Measurements from ENCODE around the gene CABP1.
"Not testable (repeated sequence)": the region's sequence is repeated elsewhere in the genome, so short reads cannot be mapped to it uniquely, and the experiment has no call there.

CABP1 gene

GRCh38 chr12:120663741-120664140, 23.3 kb downstream of the CABP1 start:
- Histone ChIP-seq H2AFZ (ENCODE audit: low read depth, low read length) (no peak overlapping the region), H3K4me3 (ENCODE audit: low read length) (no peak overlapping the region), H3K9me3 (ENCODE audit: low read length) (no peaks in the 10 kb centered on the region)

GRCh38 chr12:120666571-120667390, 26.4 kb downstream of the CABP1 start:
- Histone ChIP-seq H3K4me3 (ENCODE audit: low read length) (no peak overlapping the region), H3K36me3 (ENCODE audit: insufficient read depth, low read length) (no peaks in the 10 kb centered on the region), H2AFZ (ENCODE audit: low read depth, low read length) (no peak overlapping the region), H3K27me3 (ENCODE audit: insufficient read depth, low read length) (no peaks in the 10 kb centered on the region), H3K4me1 (ENCODE audit: insufficient read depth, low read length) (peaks cover 15% of the 10 kb centered on the region), H3K9me3 (ENCODE audit: low read length) (no peaks in the 10 kb centered on the region)

More at GRCh38 chr12:120663741-120664140, 23.3 kb downstream of the CABP1 start:
- Histone ChIP-seq H3K4me1 (ENCODE audit: insufficient read depth, low read length) (peaks cover 5% of the 10 kb centered on the region), H3K36me3 (ENCODE audit: insufficient read depth, low read length) (no peaks in the 10 kb centered on the region), H3K27me3 (ENCODE audit: insufficient read depth, low read length) (no peaks in the 10 kb centered on the region)

- no peaks in the 10 kb centered on the region for H3K27me3 ChIP-seq (ENCODE audit: insufficient read depth, low read length)
- H3K4me1 ChIP-seq (ENCODE audit: insufficient read depth, low read length) = peaks cover 15% of the 10 kb centered on the region
- H3K9me3 ChIP-seq (ENCODE audit: low read length) = no peaks in the 10 kb centered on the region
- H3K4me3 ChIP-seq (ENCODE audit: low read length) = no peak overlapping the region
- no peaks in the 10 kb centered on the region for H3K36me3 ChIP-seq (ENCODE audit: insufficient read depth, low read length)
- no peak overlapping the region for H2AFZ ChIP-seq (ENCODE audit: low read depth, low read length)
Observed at GRCh38 chr12:120668091-120668867, 27.9 kb downstream of the CABP1 start.

GRCh38 chr12:120668868-120669840, 28.7 kb downstream of the CABP1 start:
- Histone ChIP-seq H3K4me3 (ENCODE audit: low read length) (no peak overlapping the region), H3K36me3 (ENCODE audit: insufficient read depth, low read length) (no peaks in the 10 kb centered on the region), H3K9me3 (ENCODE audit: low read length) (no peaks in the 10 kb centered on the region), H3K27me3 (ENCODE audit: insufficient read depth, low read length) (no peaks in the 10 kb centered on the region), H2AFZ (ENCODE audit: low read depth, low read length) (peak overlapping the region; percentile 62), H3K4me1 (ENCODE audit: insufficient read depth, low read length) (peaks cover 15% of the 10 kb centered on the region)

GRCh38 chr12:120670237-120670636, 29.8 kb downstream of the CABP1 start:
- not testable (repeated sequence) for H2AFZ ChIP-seq (ENCODE audit: low read depth, low read length); H3K36me3 ChIP-seq (ENCODE audit: insufficient read depth, low read length); H3K9me3 ChIP-seq (ENCODE audit: low read length); H3K27me3 ChIP-seq (ENCODE audit: insufficient read depth, low read length); H3K4me3 ChIP-seq (ENCODE audit: low read length)
- peaks cover 15% of the 10 kb centered on the region for H3K4me1 ChIP-seq (ENCODE audit: insufficient read depth, low read length)

GRCh38 chr12:120670667-120671066, 30.2 kb downstream of the CABP1 start:
- no peaks in the 10 kb centered on the region for H3K27me3 ChIP-seq (ENCODE audit: insufficient read depth, low read length)
- no peak overlapping the region for H2AFZ ChIP-seq (ENCODE audit: low read depth, low read length)
- no peaks in the 10 kb centered on the region for H3K36me3 ChIP-seq (ENCODE audit: insufficient read depth, low read length)
- peaks cover 15% of the 10 kb centered on the region for H3K4me1 ChIP-seq (ENCODE audit: insufficient read depth, low read length)
- no peak overlapping the region for H3K4me3 ChIP-seq (ENCODE audit: low read length)
- no peaks in the 10 kb centered on the region for H3K9me3 ChIP-seq (ENCODE audit: low read length)

GRCh38 chr12:120674097-120674636, 33.7 kb downstream of the CABP1 start:
- Histone ChIP-seq H2AFZ (ENCODE audit: low read depth, low read length) (no peak overlapping the region), H3K9me3 (ENCODE audit: low read length) (no peaks in the 10 kb centered on the region)

GRCh38 chr12:120677765-120678473, 37.5 kb downstream of the CABP1 start:
- no peak overlapping the region for H2AFZ ChIP-seq (ENCODE audit: low read depth, low read length)
- H3K4me3 ChIP-seq (ENCODE audit: low read length) = no peak overlapping the region
- no peaks in the 10 kb centered on the region for H3K4me1 ChIP-seq (ENCODE audit: insufficient read depth, low read length)
- H3K9me3 ChIP-seq (ENCODE audit: low read length) = no peaks in the 10 kb centered on the region
- no peaks in the 10 kb centered on the region for H3K36me3 ChIP-seq (ENCODE audit: insufficient read depth, low read length)
- no peaks in the 10 kb centered on the region for H3K27me3 ChIP-seq (ENCODE audit: insufficient read depth, low read length)

More at GRCh38 chr12:120674097-120674636, 33.7 kb downstream of the CABP1 start:
- Histone ChIP-seq H3K36me3 (ENCODE audit: insufficient read depth, low read length) (no peaks in the 10 kb centered on the region), H3K27me3 (ENCODE audit: insufficient read depth, low read length) (no peaks in the 10 kb centered on the region), H3K4me1 (ENCODE audit: insufficient read depth, low read length) (peaks cover 6% of the 10 kb centered on the region), H3K4me3 (ENCODE audit: low read length) (no peak overlapping the region)

GRCh38 chr12:120678572-120678971, 38.1 kb downstream of the CABP1 start:
- no peaks in the 10 kb centered on the region for H3K4me1 ChIP-seq (ENCODE audit: insufficient read depth, low read length)
- H2AFZ ChIP-seq (ENCODE audit: low read depth, low read length) = no peak overlapping the region
- no peaks in the 10 kb centered on the region for H3K9me3 ChIP-seq (ENCODE audit: low read length)
- no peak overlapping the region for H3K4me3 ChIP-seq (ENCODE audit: low read length)
- no peaks in the 10 kb centered on the region for H3K36me3 ChIP-seq (ENCODE audit: insufficient read depth, low read length)
- no peaks in the 10 kb centered on the region for H3K27me3 ChIP-seq (ENCODE audit: insufficient read depth, low read length)

GRCh38 chr12:120680165-120680738, 39.8 kb downstream of the CABP1 start:
- Histone ChIP-seq H3K4me3 (ENCODE audit: low read length) (no peak overlapping the region), H2AFZ (ENCODE audit: low read depth, low read length) (no peak overlapping the region), H3K36me3 (ENCODE audit: insufficient read depth, low read length) (no peaks in the 10 kb centered on the region), H3K27me3 (ENCODE audit: insufficient read depth, low read length) (no peaks in the 10 kb centered on the region), H3K4me1 (ENCODE audit: insufficient read depth, low read length) (no peaks in the 10 kb centered on the region), H3K9me3 (ENCODE audit: low read length) (no peaks in the 10 kb centered on the region)

GRCh38 chr12:120684523-120684932, 44.1 kb downstream of the CABP1 start:
- no peaks in the 10 kb centered on the region for H3K27me3 ChIP-seq (ENCODE audit: insufficient read depth, low read length)
- peaks cover 20% of the 10 kb centered on the region for H3K4me1 ChIP-seq (ENCODE audit: insufficient read depth, low read length)
- no peak overlapping the region for H2AFZ ChIP-seq (ENCODE audit: low read depth, low read length)
- no peak overlapping the region for H3K4me3 ChIP-seq (ENCODE audit: low read length)
- H3K36me3 ChIP-seq (ENCODE audit: insufficient read depth, low read length) = no peaks in the 10 kb centered on the region
- H3K9me3 ChIP-seq (ENCODE audit: low read length) = no peaks in the 10 kb centered on the region

- Histone ChIP-seq H3K9me3 (ENCODE audit: low read length) (no peaks in the 10 kb centered on the region), H2AFZ (ENCODE audit: low read depth, low read length) (no peak overlapping the region), H3K36me3 (ENCODE audit: insufficient read depth, low read length) (no peaks in the 10 kb centered on the region), H3K27me3 (ENCODE audit: insufficient read depth, low read length) (no peaks in the 10 kb centered on the region), H3K4me3 (ENCODE audit: low read length) (peak overlapping the region; percentile 50), H3K4me1 (ENCODE audit: insufficient read depth, low read length) (peaks cover 22% of the 10 kb centered on the region)
Observed at GRCh38 chr12:120685522-120685921, 45.1 kb downstream of the CABP1 start.
